ENCODE data around the gene GDF2. TPM values are rescaled to one million over a fixed set of nuclear protein-coding genes. Genes with fewer than 3 reads are reported as not detected.

Gene GDF2
- total and polyA plus RNA-seq, 2 of the 4 experiments (the other 2 are of a cell fraction): under 0.01 TPM; not detected in 1

- H2AK9ac ChIP-seq (replicated peaks; ENCODE audit: low read depth, low read length, poor library complexity): no peak overlapping the region
- no peak for DNase-seq
- H2AK5ac ChIP-seq (ENCODE audit: low read depth, low read length): no peak overlapping the region
- H4K91ac ChIP-seq (ENCODE audit: insufficient read depth, low read depth, low read length): no peak overlapping the region
- no peak for TF ChIP-seq BHLHE40 (IDR thresholded peaks at IDR 0.05; ENCODE audit: low read depth, low read length)
- no peak for TF ChIP-seq CTCF (conservative IDR thresholded peaks at IDR 0.05; ENCODE audit: low read depth, low read length)
- no peaks in the 10 kb centered on the region for H3K79me1 ChIP-seq (ENCODE audit: low read depth in 1 of 2, low read length in 2 of 2)
- no peak overlapping the region for H3K4me3 ChIP-seq (ENCODE audit: insufficient read depth, low read depth, low read length)
- H3K9me1 ChIP-seq (ENCODE audit: insufficient read depth, low read length): no peaks in the 10 kb centered on the region
- no TSS peak for BruUV-seq (replicated peaks)
- 74% methylated on average over 3 of the region's 3 CpGs; no CpG with 5 or more reads in 1 of the 2 experiments for WGBS, 2 experiments (ENCODE audit: extremely low coverage in 2 of 2, insufficient read length in 1 of 2)
- dilution Hi-C loops (cut with HindIII; ENCODE audit: low sequenced_read_pairs, unreplicated experiment) (no loop called here), intact Hi-C loops (cut with micrococcal nuclease) (no loop called here), in situ Hi-C loops (cut with MboI; ENCODE audit: low sequenced_read_pairs) (loop anchor here (10.0 kb wide), 1 partner anchor 283 kb away; no protein-coding TSS in a partner anchor)
- no peaks in the 10 kb centered on the region for H3K4me1 ChIP-seq (ENCODE audit: control insufficient read depth, insufficient read depth, low read length)
- H2BK120ac ChIP-seq (ENCODE audit: low read depth, low read length): no peak overlapping the region
- ChIA-PET CTCF (no interaction called here), POLR2A (ENCODE audit: unreplicated experiment) (no interaction called here)
- H3K56ac ChIP-seq (ENCODE audit: extremely low read depth, insufficient read depth, low read length): no peak overlapping the region
- H3K27ac ChIP-seq (ENCODE audit: insufficient read depth, low read length): no peak overlapping the region
- no peak overlapping the region for H3K4ac ChIP-seq (ENCODE audit: low read depth, low read length)
- no peak overlapping the region for H2AFZ ChIP-seq (replicated peaks; ENCODE audit: low read length, poor library complexity)
- no peak overlapping the region for H4K8ac ChIP-seq (ENCODE audit: low read depth in 2 of 2, low read length in 2 of 2)
- no peak overlapping the region for H3K4me2 ChIP-seq (ENCODE audit: low read depth, low read length)
- H3K14ac ChIP-seq (replicated peaks; ENCODE audit: low read depth, low read length): no peak overlapping the region
- H4K20me1 ChIP-seq (ENCODE audit: insufficient read depth, low read length): no peaks in the 10 kb centered on the region
- H2BK5ac ChIP-seq (ENCODE audit: low read depth, low read length, poor library complexity, severe bottlenecking): no peak overlapping the region
- H3K36me3 ChIP-seq (ENCODE audit: control insufficient read depth, insufficient read depth, low read length): no peaks in the 10 kb centered on the region
- H2BK15ac ChIP-seq (ENCODE audit: low read depth, low read length): no peak overlapping the region
- no peak overlapping the region for H3K23ac ChIP-seq (ENCODE audit: low read depth, low read length)
- no peak for ATAC-seq (ENCODE audit: low read depth)
- peaks cover 50% of the 10 kb centered on the region for H3K27me3 ChIP-seq (ENCODE audit: control insufficient read depth, insufficient read depth, low read length)
- no peak overlapping the region for H3K18ac ChIP-seq (ENCODE audit: low read depth, low read length)
- H4K5ac ChIP-seq (ENCODE audit: low read depth, low read length): no peak overlapping the region
- no peaks in the 10 kb centered on the region for H3K9me3 ChIP-seq (ENCODE audit: control insufficient read depth, insufficient read depth, low read length)
- H3K9ac ChIP-seq (ENCODE audit: low read depth, low read length): no peak overlapping the region
- H2BK20ac ChIP-seq (ENCODE audit: low read depth, low read length): no peak overlapping the region
Observed at GRCh38 chr10:47307381-47307780, 14.9 kb upstream of the GDF2 start.
